ENCODE results near the gene CABLES1. TPM values are rescaled to one million over a fixed set of nuclear protein-coding genes. Genes with fewer than 3 reads are reported as not detected.

Gene CABLES1
- total RNA-seq, 2 donors from 2014 or later = 9.9 to 16.7 TPM

- Histone ChIP-seq H3K9ac (ENCODE audit: extremely low read depth, low read length, poor library complexity, severe bottlenecking) (no peak overlapping the region), H3K36me3 (ENCODE audit: control insufficient read depth, insufficient read depth, low read length) (no peaks in the 10 kb centered on the region), H3K9me3 (ENCODE audit: control insufficient read depth, low read length) (no peaks in the 10 kb centered on the region), H3K27me3 (ENCODE audit: control insufficient read depth, insufficient read depth, low read length, poor library complexity, severe bottlenecking) (no peaks in the 10 kb centered on the region), H3K27ac (ENCODE audit: low read depth, low read length) (no peak overlapping the region), H3K4me3 (ENCODE audit: low read length) (no peak overlapping the region), H3K4me1 (ENCODE audit: control insufficient read depth, insufficient read depth, low read length) (no peaks in the 10 kb centered on the region)
- 80 to 89% methylated on average over 4 to 5 of the region's 5 CpGs for WGBS, 2 experiments (ENCODE audit: insufficient coverage in 1 of 2, insufficient read length in 1 of 2)
- H3K27ac Mint-ChIP-seq = no peak overlapping the region
- no peak for TF ChIP-seq CTCF (conservative IDR thresholded peaks at IDR 0.05)
- H3K27me3 Mint-ChIP-seq (ENCODE audit: insufficient read depth) = peaks cover 3% of the 10 kb centered on the region
- H3K4me3 Mint-ChIP-seq = no peak overlapping the region
- H3K4me1 Mint-ChIP-seq = peaks cover 15% of the 10 kb centered on the region
- H3K9me3 Mint-ChIP-seq = no peaks in the 10 kb centered on the region
- no peaks in the 10 kb centered on the region for H3K36me3 Mint-ChIP-seq (ENCODE audit: low read depth)
- no peak for DNase-seq
These were observed 19.6 kb upstream of the CABLES1 start for GRCh38 chr18:23115683-23116096.

DNA sequence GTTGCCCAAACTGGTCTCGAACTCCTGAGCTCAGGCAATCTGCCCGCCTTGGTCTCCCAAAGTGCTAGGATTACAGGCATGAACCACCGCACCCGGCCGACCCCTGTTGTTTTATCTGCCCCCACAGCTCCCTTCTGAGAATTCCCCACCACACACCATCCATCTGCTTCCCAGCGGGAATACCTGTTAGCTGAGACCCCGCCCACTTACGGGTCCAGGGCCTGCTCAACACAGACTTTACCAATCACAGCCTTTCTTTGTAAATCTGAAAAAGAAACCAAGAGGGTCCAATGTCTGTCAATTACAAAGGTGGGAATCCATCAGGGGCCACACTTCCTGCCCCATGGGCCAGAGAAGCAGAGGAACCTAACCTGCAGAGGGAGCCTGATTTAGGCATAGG is 14.2 kb upstream of the CABLES1 start:
- Histone ChIP-seq H3K4me3 (ENCODE audit: low read length) (no peak overlapping the region), H3K9me3 (ENCODE audit: control insufficient read depth, low read length) (no peaks in the 10 kb centered on the region), H3K27ac (ENCODE audit: low read depth, low read length) (no peak overlapping the region), H3K4me1 (ENCODE audit: control insufficient read depth, insufficient read depth, low read length) (no peaks in the 10 kb centered on the region), H3K27me3 (ENCODE audit: control insufficient read depth, insufficient read depth, low read length, poor library complexity, severe bottlenecking) (no peaks in the 10 kb centered on the region), H3K36me3 (ENCODE audit: control insufficient read depth, insufficient read depth, low read length) (no peaks in the 10 kb centered on the region), H3K9ac (ENCODE audit: extremely low read depth, low read length, poor library complexity, severe bottlenecking) (no peak overlapping the region)
- DNase-seq = peak; percentile 67
- Mint-ChIP-seq H3K9me3 (no peaks in the 10 kb centered on the region), H3K27ac (no peak overlapping the region), H3K27me3 (ENCODE audit: insufficient read depth) (peaks cover 1% of the 10 kb centered on the region), H3K4me3 (no peak overlapping the region), H3K4me1 (peaks cover 7% of the 10 kb centered on the region), H3K36me3 (ENCODE audit: low read depth) (no peaks in the 10 kb centered on the region)
- 87% methylated on average over 4 to 8 of the region's 8 CpGs for WGBS, 2 experiments (ENCODE audit: insufficient coverage in 1 of 2, insufficient read length in 1 of 2)
- no peak for TF ChIP-seq CTCF (conservative IDR thresholded peaks at IDR 0.05)

DNA sequence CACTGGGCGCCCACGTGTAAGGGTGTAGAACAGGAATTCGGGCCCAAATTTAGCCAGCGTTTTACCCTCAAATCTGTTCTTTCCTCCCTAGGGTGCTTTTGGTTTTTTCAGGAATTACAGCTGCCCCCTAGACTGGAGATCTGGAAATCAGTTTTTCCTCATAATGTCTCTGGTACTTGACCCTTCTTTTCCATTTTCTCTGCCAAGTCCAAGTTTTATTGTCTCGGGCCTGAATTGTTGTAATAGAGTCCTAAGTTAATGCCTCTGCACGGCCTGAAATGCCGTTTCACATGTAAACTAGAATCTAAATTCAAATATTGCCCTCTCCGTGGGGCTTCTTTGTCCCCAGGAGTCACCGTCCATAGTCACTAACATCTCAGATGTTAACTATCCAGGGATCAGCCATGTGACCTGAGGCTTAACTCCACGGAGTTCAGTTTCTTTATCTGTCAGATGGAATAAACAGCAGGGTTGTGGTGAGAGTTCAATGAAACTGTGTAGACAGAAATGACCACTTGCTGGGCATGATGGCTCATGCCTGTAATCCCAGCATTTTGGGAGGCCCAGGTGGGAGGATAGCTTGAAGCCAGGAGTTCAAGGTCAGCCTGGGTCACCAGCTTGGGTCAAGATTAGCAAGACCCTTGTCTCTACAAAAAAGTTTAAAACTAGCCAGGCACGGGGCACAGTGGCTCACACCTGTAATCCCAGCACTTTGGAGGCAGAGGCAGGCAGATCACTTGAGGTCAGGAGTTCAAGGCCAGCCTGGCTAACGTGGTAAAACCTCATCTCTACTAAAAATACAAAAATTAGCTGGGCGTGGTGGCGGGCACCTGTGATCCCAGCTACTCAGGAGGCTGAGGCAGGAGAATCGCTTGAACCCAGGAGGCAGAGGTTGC is 12.7 kb upstream of the CABLES1 start:
- Histone ChIP-seq H3K27me3 (ENCODE audit: control insufficient read depth, insufficient read depth, low read length, poor library complexity, severe bottlenecking) (no peaks in the 10 kb centered on the region), H3K9ac (ENCODE audit: extremely low read depth, low read length, poor library complexity, severe bottlenecking) (no peak overlapping the region), H3K9me3 (ENCODE audit: control insufficient read depth, low read length) (no peaks in the 10 kb centered on the region), H3K4me3 (ENCODE audit: low read length) (no peak overlapping the region), H3K4me1 (ENCODE audit: control insufficient read depth, insufficient read depth, low read length) (no peaks in the 10 kb centered on the region), H3K36me3 (ENCODE audit: control insufficient read depth, insufficient read depth, low read length) (no peaks in the 10 kb centered on the region), H3K27ac (ENCODE audit: low read depth, low read length) (no peak overlapping the region)
- peaks cover 7% of the 10 kb centered on the region for H3K4me1 Mint-ChIP-seq
- H3K36me3 Mint-ChIP-seq (ENCODE audit: low read depth) = no peaks in the 10 kb centered on the region
- TF ChIP-seq CTCF (conservative IDR thresholded peaks at IDR 0.05) = no peak
- no peak overlapping the region for H3K27ac Mint-ChIP-seq
- H3K4me3 Mint-ChIP-seq = no peak overlapping the region
- no peaks in the 10 kb centered on the region for H3K9me3 Mint-ChIP-seq
- H3K27me3 Mint-ChIP-seq (ENCODE audit: insufficient read depth) = no peaks in the 10 kb centered on the region
- DNase-seq = no peak
- WGBS, 2 experiments (ENCODE audit: insufficient coverage in 1 of 2, insufficient read length in 1 of 2) = 75 to 81% methylated on average over 9 to 15 of the region's 15 CpGs
